GM12875 (cell line): Measurements from ENCODE around the gene CYP1A1.
A peak's percentile ranks its signal among the peaks of the same experiment; 100 is the strongest.

Experiments
- H3K4me3 ChIP-seq: one replicate; pipeline ENCODE4 v1.5.1; 2011; ENCODE audit warnings: low read depth, low read length, control low read depth
- CTCF ChIP-seq: IDR thresholded peaks from 2 replicates; pipeline ENCODE4 v1.5.1; 2011; ENCODE audit warnings: low read depth, mild to moderate bottlenecking, control low read depth, inconsistent platforms, low read length, moderate library complexity, borderline replicate concordance; ENCODE audit not compliant: insufficient read depth

CYP1A1 gene

GRCh38 chr15:74712311-74712710, 13.0 kb downstream of the CYP1A1 start:
- H3K4me3 ChIP-seq, result no peak overlapping the region
- TF ChIP-seq CTCF, result no peak

GRCh38 chr15:74710319-74711094, 14.8 kb downstream of the CYP1A1 start:
- no peak overlapping the region for H3K4me3 ChIP-seq
- TF ChIP-seq CTCF, result no peak

GRCh38 chr15:74709892-74710291, 15.4 kb downstream of the CYP1A1 start:
- TF ChIP-seq CTCF, result no peak

DNA sequence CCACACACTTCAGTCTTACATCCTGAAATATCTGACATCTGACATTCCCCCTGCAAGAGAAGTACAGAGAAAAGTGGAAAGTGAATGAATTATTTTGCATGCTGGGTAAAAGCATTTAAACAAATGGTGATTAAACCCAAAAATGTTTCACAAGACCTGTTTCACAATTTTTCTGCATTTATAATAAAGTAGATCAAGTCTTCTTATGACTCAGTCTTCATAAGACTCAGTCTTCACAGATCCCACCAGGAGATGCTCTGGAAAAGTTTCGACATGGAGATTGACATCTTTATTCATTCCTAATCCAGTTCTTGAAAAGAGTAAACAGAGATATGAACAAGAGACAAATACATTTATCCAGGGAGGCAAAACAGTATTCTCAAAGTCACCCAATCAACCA, 16.3 kb downstream of the CYP1A1 start:
- H3K4me3 ChIP-seq, result no peak overlapping the region
- TF ChIP-seq CTCF, result no peak

More at GRCh38 chr15:74709892-74710291, 15.4 kb downstream of the CYP1A1 start:
- H3K4me3 ChIP-seq, result no peak overlapping the region

DNA sequence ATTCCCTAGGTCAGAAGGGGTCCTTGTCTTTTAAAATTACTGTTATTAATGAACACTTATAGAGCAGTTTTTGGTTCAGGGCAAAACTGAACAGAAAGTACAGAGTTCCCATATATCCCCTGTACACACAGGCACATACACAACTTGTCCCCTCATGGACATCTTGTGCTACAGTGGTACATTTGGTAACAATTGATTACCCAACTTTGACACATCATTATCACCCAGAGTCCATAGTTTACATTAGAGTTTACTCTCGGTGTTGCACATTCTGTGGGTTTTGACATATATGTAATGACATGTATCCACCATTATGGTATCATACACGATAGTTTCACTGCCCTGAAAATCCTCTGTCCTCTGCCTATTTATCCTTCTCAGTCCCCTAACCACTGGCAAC, 28.5 kb downstream of the CYP1A1 start:
- TF ChIP-seq CTCF, result no peak
- H3K4me3 ChIP-seq, result no peak overlapping the region

DNA sequence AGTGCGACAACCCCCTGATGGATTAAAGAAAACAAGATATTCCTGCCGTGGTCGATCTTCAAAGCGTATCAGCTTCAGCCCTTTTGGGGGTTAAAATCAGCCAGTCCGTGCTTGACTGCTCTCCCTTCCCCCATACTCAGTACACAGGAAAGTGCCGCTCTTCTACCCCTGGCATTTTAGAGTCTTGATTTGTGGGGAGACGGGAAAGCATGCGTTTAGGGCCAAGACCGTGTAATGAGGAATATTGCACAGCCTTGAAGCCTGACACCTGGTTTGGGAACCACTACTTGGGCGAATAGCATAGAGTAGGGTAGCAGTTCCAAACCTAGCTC, 29.0 kb downstream of the CYP1A1 start:
- H3K4me3 ChIP-seq, result peak overlapping the region; percentile 87
- no peak for TF ChIP-seq CTCF

DNA sequence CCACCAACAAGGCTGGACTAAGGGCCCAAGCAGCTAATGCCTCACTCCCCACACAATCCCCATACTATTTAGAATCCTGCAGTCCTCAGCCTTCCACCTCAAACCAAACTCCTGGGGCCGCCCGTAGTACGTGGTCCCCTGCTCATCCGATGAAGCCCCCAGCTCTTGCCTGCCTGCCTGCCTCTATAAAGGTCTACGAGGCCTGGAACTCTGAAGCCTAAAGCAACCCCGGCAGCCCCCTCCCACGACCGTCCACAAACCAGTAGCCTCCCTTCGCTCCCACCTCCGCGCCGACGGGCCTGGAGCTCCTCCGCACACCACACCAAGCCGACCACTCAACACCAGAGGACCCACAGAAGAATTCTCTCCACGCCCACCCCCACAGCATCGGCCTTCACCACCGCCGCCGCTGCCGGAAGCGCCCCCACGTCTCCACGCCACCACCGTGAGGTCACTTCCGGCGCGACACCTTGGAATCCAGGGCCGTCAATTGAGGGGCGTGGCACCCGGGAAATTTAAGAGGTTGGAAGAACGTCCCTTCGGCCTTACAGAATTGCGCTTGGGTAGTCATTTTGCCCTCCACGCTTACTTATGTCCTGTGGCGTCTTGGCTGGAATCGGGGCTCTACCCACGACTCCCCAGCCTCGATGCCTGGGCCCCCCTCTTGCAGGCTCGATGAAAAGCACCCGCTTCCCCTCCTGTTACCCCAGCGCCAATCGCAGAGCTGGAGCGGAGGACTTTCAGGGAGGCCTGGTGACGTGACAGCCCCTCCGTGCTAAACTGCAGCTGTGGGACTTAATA, 29.5 kb downstream of the CYP1A1 start, which contains the start of gene EDC3:
Gene EDC3 (minus strand): TSS at position 428 of the 801 bp plus-strand sequence. CDS start 20,900 bp downstream, outside the sequence.
- TF ChIP-seq CTCF, result no peak
- peak within 1 kb of the TSS; percentile 87 for H3K4me3 ChIP-seq
